Panc1 (cell line): ENCODE data around the gene MDM2. TPM values are rescaled to one million over a fixed set of nuclear protein-coding genes. Genes with fewer than 3 reads are reported as not detected.
"Not testable (repeated sequence)": the region's sequence is repeated elsewhere in the genome, so short reads cannot be mapped to it uniquely, and the experiment has no call there.

Experiments used
- ATAC-seq: fragments of 200-7000 bp; cut with Tn5 transposase; 2 replicates; pipeline ENCODE4 v1.9.1; 2020; ENCODE audit warnings: mild to moderate bottlenecking, moderate library complexity
- BruUV-seq: library from RNA; stranded (reverse); fragments of 400-500 nt; replicated peaks from 2 replicates; lab custom pipeline; 2021; lab: Mats Ljungman, UMichigan
- CTCF ChIA-PET: fragments of 300-600 bp; sonication (Branson Sonifier 250); formaldehyde crosslinking; loops from one replicate; lab custom pipeline; 2022; ENCODE audit warnings: antibody characterized with exemption; lab: Charles Lee
- POLR2A ChIA-PET: fragments of 300-600 bp; sonication (Branson Sonifier 250); formaldehyde crosslinking; loops from one replicate; lab custom pipeline; 2022; ENCODE audit warnings: antibody characterized with exemption; lab: Charles Lee
- DNase-seq: peaks from one replicate; pipeline ENCODE4 v3.0.0-alpha.2; 2010; ENCODE audit warnings: low read depth, low spot score
- H3K27ac ChIP-seq: 2 replicates; pipeline ENCODE4 v1.5.1; 2011; ENCODE audit warnings: mild to moderate bottlenecking, low read length, inconsistent platforms
- H3K27me3 ChIP-seq: fragments of 200-500 bp; sonication (Bioruptor generic); 2 replicates; pipeline ENCODE4 v1.6.0; 2014; ENCODE audit warnings: low read length, inconsistent platforms; ENCODE audit not compliant: control insufficient read depth, insufficient read depth
- H3K36me3 ChIP-seq: fragments of 200-500 bp; sonication (Bioruptor generic); 2 replicates; pipeline ENCODE4 v1.5.1; 2014; ENCODE audit warnings: inconsistent platforms, mild to moderate bottlenecking, low read length, moderate library complexity; ENCODE audit not compliant: control insufficient read depth, insufficient read depth
- H3K4me1 ChIP-seq: 2 replicates; pipeline ENCODE4 v1.5.1; 2011; ENCODE audit warnings: inconsistent platforms, mild to moderate bottlenecking, low read length, moderate library complexity; ENCODE audit not compliant: control insufficient read depth, insufficient read depth
- H3K4me3 ChIP-seq, 2 experiments: 2 replicates each; pipeline ENCODE4 v1.5.1; 2011 to 2012; ENCODE audit warnings: low read depth in 2 of 2, low read length in 2 of 2, mild to moderate bottlenecking in 2 of 2, inconsistent platforms in 1 of 2, moderate library complexity in 1 of 2
- H3K9me3 ChIP-seq: fragments of 200-500 bp; sonication (Bioruptor generic); 2 replicates; pipeline ENCODE4 v1.5.1; 2014; ENCODE audit warnings: low read depth, mild to moderate bottlenecking, inconsistent platforms, low read length, moderate library complexity; ENCODE audit not compliant: control insufficient read depth, insufficient read depth
- CTCF ChIP-seq: fragments of 450-650 bp; IDR thresholded peaks from 2 replicates; pipeline ENCODE4 v1.5.1; 2017; ENCODE audit warnings: mild to moderate bottlenecking
- POLR2AphosphoS5 ChIP-seq: IDR thresholded peaks from 2 replicates; pipeline ENCODE4 v1.6.1; 2012; ENCODE audit warnings: mild to moderate bottlenecking, low read depth, low read length, moderate library complexity
- REST ChIP-seq, 2 experiments: IDR thresholded peaks; 2 replicates each; pipeline ENCODE4 v1.6.1; 2011 to 2012; ENCODE audit warnings: low read depth in 2 of 2, control low read depth in 1 of 2, low read length in 1 of 2, mild to moderate bottlenecking in 1 of 2, moderate library complexity in 1 of 2; ENCODE audit not compliant: insufficient read depth in 1 of 2
- SIN3A ChIP-seq: IDR thresholded peaks from 2 replicates; pipeline ENCODE4 v1.6.1; 2012; ENCODE audit warnings: low read depth, mild to moderate bottlenecking, low read length, moderate library complexity, borderline replicate concordance; ENCODE audit not compliant: insufficient read depth
- TCF7L2 ChIP-seq: IDR thresholded peaks from 2 replicates; pipeline ENCODE4 v1.6.1; 2011; ENCODE audit warnings: mild to moderate bottlenecking, low read depth, low read length, inconsistent platforms
- in situ Hi-C: cut with HindIII; loops from 2 replicates; pipeline ENCODE4 v1.10.0; 2016; ENCODE audit warnings: low sequenced_read_pairs, low pct_unique_long_range_greater_than_20kb
- intact Hi-C: fragments of 100-400 bp; cut with micrococcal nuclease; formaldehyde crosslinking; loops from one replicate; pipeline ENCODE4 v1.10.0; 2022; ENCODE audit not compliant: unreplicated experiment
- total RNA-seq: library from RNA; stranded (reverse); gene quantifications from one replicate; pipeline ENCODE4 v1.2.1, GENCODE V29; 2021; ENCODE audit not compliant: unreplicated experiment

Gene MDM2
- total RNA-seq, 1 experiment from 2014 or later: 101 TPM

GRCh38 chr12:68800294-68800693 is 7.7 kb upstream of the MDM2 start:
- no peaks in the 10 kb centered on the region for H3K27me3 ChIP-seq
- ATAC-seq (no peak), DNase-seq (no peak)
- H3K4me3 ChIP-seq: no peak overlapping the region
- H3K4me1 ChIP-seq: no peaks in the 10 kb centered on the region
- in situ Hi-C loops (no loop called here), intact Hi-C loops (no loop called here)
- no TSS peak for BruUV-seq
- ChIA-PET POLR2A (no interaction called here), CTCF (no interaction called here)
- TF ChIP-seq REST (IDR thresholded peaks at IDR 0.05; ENCODE audit: insufficient read depth in 1 of 2, low read depth in 2 of 2, low read length in 1 of 2) (no peak), TCF7L2 (no peak), SIN3A (no peak), POLR2AphosphoS5 (no peak), CTCF (no peak)
- no peaks in the 10 kb centered on the region for H3K9me3 ChIP-seq
- no peaks in the 10 kb centered on the region for H3K36me3 ChIP-seq
- H3K27ac ChIP-seq: no peak overlapping the region

- H3K4me3 ChIP-seq: peak overlapping the region in 1 of 2 experiments; percentile 17; a peak in 2 of 4 replicates
Measured at GRCh38 chr12:68801124-68801523, 6.9 kb upstream of the MDM2 start.

GRCh38 chr12:68802372-68802745 is 5.6 kb upstream of the MDM2 start:
- intact Hi-C loops, H3K4me3 ChIP-seq, in situ Hi-C loops, POLR2A ChIA-PET, H3K36me3 ChIP-seq, H3K27me3 ChIP-seq, CTCF ChIA-PET, H3K9me3 ChIP-seq, ATAC-seq, H3K4me1 ChIP-seq, BruUV-seq, DNase-seq: not testable (repeated sequence)
- H3K27ac ChIP-seq: peak overlapping the region; percentile 52; the same call in 1 of the 2 replicates

More at GRCh38 chr12:68801124-68801523, 6.9 kb upstream of the MDM2 start:
- H3K27me3 ChIP-seq, H3K9me3 ChIP-seq, H3K36me3 ChIP-seq, DNase-seq, intact Hi-C loops, BruUV-seq, in situ Hi-C loops, H3K4me1 ChIP-seq, ATAC-seq, POLR2A ChIA-PET: not testable (repeated sequence)
- CTCF ChIA-PET: interaction anchor here (0.7 kb wide), 1 partner anchor 333 kb away, joined by 3 read pairs; no protein-coding TSS in a partner anchor
- peak overlapping the region; percentile 11; the same call in 1 of the 2 replicates for H3K27ac ChIP-seq

- BruUV-seq, CTCF ChIA-PET, H3K4me1 ChIP-seq, H3K36me3 ChIP-seq, H3K27me3 ChIP-seq, H3K4me3 ChIP-seq, H3K27ac ChIP-seq, H3K9me3 ChIP-seq, ATAC-seq, DNase-seq, in situ Hi-C loops, intact Hi-C loops: not testable (repeated sequence)
- POLR2A ChIA-PET: interaction anchor here (0.6 kb wide), 1 partner anchor 133 kb away, joined by 7 read pairs; no protein-coding TSS in a partner anchor
Measured at GRCh38 chr12:68802911-68803651, 4.9 kb upstream of the MDM2 start.
